KBM-7 (cell line): ENCODE results near the gene MAN1A2.
A peak's percentile ranks its signal among the peaks of the same experiment; 100 is the strongest.
"Not testable (repeated sequence)": the region's sequence is repeated elsewhere in the genome, so short reads cannot be mapped to it uniquely, and the experiment has no call there.

Experiments used
- DNase-seq: peaks from one replicate; pipeline ENCODE4 v3.0.0-alpha.2; 2015
- in situ Hi-C: fragments of 300-500 bp; cut with MboI; formaldehyde crosslinking; loops from 2 replicates; pipeline ENCODE4 v1.14.3; 2020; ENCODE audit warnings: low sequenced_read_pairs, low pct_unique_long_range_greater_than_20kb, mixed read lengths

MAN1A2 gene

GRCh38 chr1:117367046-117368025, at the start of gene MAN1A2:
MAN1A2 (plus strand) TSS chr1:117367449; CDS start chr1:117368184, 735 bp downstream.
- in situ Hi-C loops, result no loop called here

GRCh38 chr1:117318011-117318410, 49.2 kb upstream of the MAN1A2 start:
- in situ Hi-C loops, result no loop called here
- no peak for DNase-seq

More at GRCh38 chr1:117367046-117368025, at the start of gene MAN1A2:
- peak; percentile 94 for DNase-seq

- DNase-seq, result no peak
- in situ Hi-C loops, result no loop called here
Observed at GRCh38 chr1:117318426-117318825, 48.8 kb upstream of the MAN1A2 start.

- in situ Hi-C loops, result no loop called here
- no peak for DNase-seq
Observed at GRCh38 chr1:117320515-117320914, 46.7 kb upstream of the MAN1A2 start.

- DNase-seq, result no peak
- in situ Hi-C loops, result no loop called here
Observed at GRCh38 chr1:117321680-117322609, 45.3 kb upstream of the MAN1A2 start.

GRCh38 chr1:117324357-117324756, 42.9 kb upstream of the MAN1A2 start:
- DNase-seq, result no peak
- in situ Hi-C loops, result no loop called here

GRCh38 chr1:117326035-117326434, 41.2 kb upstream of the MAN1A2 start:
- in situ Hi-C loops, DNase-seq: not testable (repeated sequence)

GRCh38 chr1:117327011-117327410, 40.2 kb upstream of the MAN1A2 start:
- no peak for DNase-seq
- in situ Hi-C loops, result no loop called here

GRCh38 chr1:117335376-117336086, 31.7 kb upstream of the MAN1A2 start:
- no peak for DNase-seq
- in situ Hi-C loops, result no loop called here

- in situ Hi-C loops, result no loop called here
Observed at GRCh38 chr1:117336088-117336817, 31.0 kb upstream of the MAN1A2 start.

GRCh38 chr1:117339866-117340700, 27.2 kb upstream of the MAN1A2 start:
- in situ Hi-C loops, result no loop called here
- DNase-seq, result peak; percentile 50

More at GRCh38 chr1:117336088-117336817, 31.0 kb upstream of the MAN1A2 start:
- DNase-seq, result no peak

- in situ Hi-C loops, result no loop called here
- no peak for DNase-seq
Observed at GRCh38 chr1:117341123-117341522, 26.1 kb upstream of the MAN1A2 start.

- in situ Hi-C loops, result no loop called here
- no peak for DNase-seq
Observed at GRCh38 chr1:117342397-117342796, 24.9 kb upstream of the MAN1A2 start.

- no peak for DNase-seq
- in situ Hi-C loops, result no loop called here
Observed at GRCh38 chr1:117346206-117346928, 20.9 kb upstream of the MAN1A2 start.

GRCh38 chr1:117347907-117348306, 19.3 kb upstream of the MAN1A2 start:
- no peak for DNase-seq
- in situ Hi-C loops, result no loop called here

- in situ Hi-C loops, DNase-seq: not testable (repeated sequence)
Observed at GRCh38 chr1:117352695-117353094, 14.6 kb upstream of the MAN1A2 start.
